GM23248 (cell line): ENCODE measurements around the gene INPP4A. TPM values are rescaled to one million over a fixed set of nuclear protein-coding genes. Genes with fewer than 3 reads are reported as not detected.
A peak's percentile ranks its signal among the peaks of the same experiment; 100 is the strongest.

Experiments
- DNase-seq: peaks from one replicate; pipeline ENCODE4 v3.0.0-alpha.2; 2015
- H2AFZ ChIP-seq: fragments of 200-600 bp; sonication (generic); 2 replicates; pipeline ENCODE4 v1.6.1; 2016; ENCODE audit warnings: antibody characterized with exemption
- H3F3A ChIP-seq: fragments of 200-600 bp; sonication (generic); 2 replicates; pipeline ENCODE4 v1.6.1; 2016; ENCODE audit warnings: mild to moderate bottlenecking, antibody characterized with exemption, mixed run types; ENCODE audit not compliant: insufficient read depth
- H3K27ac ChIP-seq: fragments of 200-600 bp; sonication (generic); 2 replicates; pipeline ENCODE4 v1.5.1; 2016; ENCODE audit warnings: mild to moderate bottlenecking
- H3K27me3 ChIP-seq: fragments of 200-600 bp; sonication (generic); replicated peaks from 2 replicates; pipeline ENCODE4 v1.6.1; 2016; ENCODE audit warnings: mild to moderate bottlenecking; ENCODE audit not compliant: insufficient read depth
- H3K36me3 ChIP-seq: fragments of 200-600 bp; sonication (generic); 2 replicates; pipeline ENCODE4 v1.6.1; 2016; ENCODE audit warnings: low read depth, mild to moderate bottlenecking
- H3K4me1 ChIP-seq: fragments of 200-600 bp; sonication (generic); 2 replicates; pipeline ENCODE4 v1.6.1; 2016; ENCODE audit warnings: mild to moderate bottlenecking; ENCODE audit not compliant: insufficient read depth
- H3K4me2 ChIP-seq: fragments of 200-600 bp; sonication (generic); one replicate; pipeline ENCODE4 v1.6.1; 2016; ENCODE audit warnings: mild to moderate bottlenecking; ENCODE audit not compliant: unreplicated experiment
- H3K4me3 ChIP-seq: fragments of 200-600 bp; sonication (generic); 2 replicates; pipeline ENCODE4 v1.5.1; 2016; ENCODE audit warnings: mild to moderate bottlenecking
- H3K79me2 ChIP-seq: fragments of 200-600 bp; sonication (generic); 2 replicates; pipeline ENCODE4 v1.6.1; 2016; ENCODE audit warnings: mild to moderate bottlenecking; ENCODE audit not compliant: insufficient read depth
- H3K9ac ChIP-seq: fragments of 200-600 bp; sonication (generic); 2 replicates; pipeline ENCODE4 v1.6.1; 2016; ENCODE audit warnings: mild to moderate bottlenecking
- H3K9me2 ChIP-seq: fragments of 200-600 bp; sonication (generic); 2 replicates; pipeline ENCODE4 v1.6.1; 2016; ENCODE audit warnings: mixed run types, mild to moderate bottlenecking, moderate library complexity; ENCODE audit not compliant: insufficient read depth
- H3K9me3 ChIP-seq: fragments of 200-600 bp; sonication (generic); one replicate; pipeline ENCODE4 v1.6.1; 2017; ENCODE audit warnings: low read depth
- H4K20me1 ChIP-seq: fragments of 200-600 bp; sonication (generic); 2 replicates; pipeline ENCODE4 v1.6.0; 2016; ENCODE audit not compliant: insufficient read depth
- EZH2 ChIP-seq: fragments of 200-600 bp; sonication (generic); IDR thresholded peaks from 2 replicates; pipeline ENCODE4 v1.6.1; 2018; ENCODE audit warnings: antibody characterized with exemption, mild to moderate bottlenecking; ENCODE audit not compliant: insufficient read depth, poor library complexity, severe bottlenecking
- EZH2phosphoT487 ChIP-seq: fragments of 200-600 bp; sonication (generic); IDR thresholded peaks from 2 replicates; pipeline ENCODE4 v1.6.1; 2018; ENCODE audit warnings: antibody characterized with exemption, moderate library complexity, mild to moderate bottlenecking, low read depth; ENCODE audit not compliant: insufficient read depth
- WGBS, 2 experiments: methylation state at CpG; one replicate each; pipeline ENCODE4 v1.1.6; 2015 to 2017; ENCODE audit warnings: low lambda C conversion rate in 2 of 2, low coverage in 1 of 2; ENCODE audit errors: missing lambda C conversion rate in 2 of 2; 5-methylcytosine and 5-hydroxymethylcytosine counted together
- in situ Hi-C: fragments of 300-500 bp; cut with MboI; formaldehyde crosslinking; loops from 2 replicates; pipeline ENCODE4 v1.15.0; 2020
- polyA plus RNA-seq: library from polyadenylated mRNA; unstranded; fragments of >200 nt; fragmentation: Nextera tagmentation; extraction: Ambion mirVana; gene quantifications from 2 replicates; pipeline ENCODE4 v1.2.1, GENCODE V29; 2016
- total RNA-seq: library from RNA; depleted of rRNA; stranded (reverse); fragments of >200 nt; shearing (Covaris generic); gene quantifications from 2 replicates; pipeline ENCODE4 v1.2.3, GENCODE V29; 2014

The INPP4A gene
- total and polyA plus RNA-seq, 2 experiments from 2014 or later = 9.5 to 16.0 TPM

DNA sequence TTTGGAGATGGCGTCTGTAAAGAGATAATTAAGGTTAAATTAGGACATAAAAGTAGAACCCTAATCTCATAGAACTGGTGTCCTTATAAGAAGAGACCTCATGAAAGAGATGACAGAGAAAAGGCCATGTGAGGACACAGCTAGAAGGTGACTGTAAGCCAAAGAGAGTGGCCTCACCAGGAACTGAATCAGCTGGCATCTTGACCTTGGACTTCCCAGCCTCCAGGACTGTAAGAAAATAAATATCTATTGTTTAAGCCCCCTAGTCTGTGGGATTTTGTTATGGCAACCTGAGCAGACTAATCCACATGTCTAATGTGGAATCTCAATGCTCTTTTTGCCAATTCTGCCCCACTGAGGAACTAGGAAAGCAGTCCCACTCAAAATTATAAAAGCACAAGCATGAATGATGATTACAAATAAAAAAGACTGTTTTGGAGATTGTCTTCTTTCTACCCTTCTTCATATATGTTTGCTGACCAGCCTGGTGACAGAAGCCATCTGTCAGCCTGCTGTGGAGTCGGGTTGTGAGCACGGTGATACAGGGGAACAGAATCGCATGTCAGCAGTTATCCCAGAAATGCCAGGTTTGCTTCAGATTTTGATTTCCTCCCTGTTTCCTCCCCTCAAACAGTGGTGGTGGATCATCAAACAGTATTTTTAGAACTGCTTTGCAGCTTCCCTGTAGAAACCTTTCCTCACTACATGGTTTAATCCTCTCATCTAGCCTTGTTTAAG is 54.2 kb downstream of the INPP4A start:
- peaks cover 16% of the 10 kb centered on the region for H3F3A ChIP-seq
- no peak overlapping the region for H3K9ac ChIP-seq
- no peak for DNase-seq
- no peak overlapping the region for H3K4me2 ChIP-seq
- peaks cover 19% of the 10 kb centered on the region for H3K4me1 ChIP-seq
- H3K27me3 ChIP-seq = no peaks in the 10 kb centered on the region
- no peak overlapping the region for H3K27ac ChIP-seq
- no peaks in the 10 kb centered on the region for H3K36me3 ChIP-seq
- no peak overlapping the region for H3K4me3 ChIP-seq
- no peaks in the 10 kb centered on the region for H4K20me1 ChIP-seq
- in situ Hi-C loops = no loop called here
- 86 to 90% methylated on average over 4 of the region's 4 CpGs for WGBS, 2 experiments
- no peaks in the 10 kb centered on the region for H3K9me2 ChIP-seq
- no peak for TF ChIP-seq EZH2
- no peak for TF ChIP-seq EZH2phosphoT487
- no peaks in the 10 kb centered on the region for H3K9me3 ChIP-seq
- no peaks in the 10 kb centered on the region; the same call in none of the 2 replicates for H3K79me2 ChIP-seq
- H2AFZ ChIP-seq = no peak overlapping the region

- in situ Hi-C loops = no loop called here
- WGBS, 2 experiments = 97 to 100% methylated on average over 1 of the region's 1 CpG
- Histone ChIP-seq H3K27ac (no peak overlapping the region), H2AFZ (no peak overlapping the region), H3K9ac (no peak overlapping the region), H3K9me3 (no peaks in the 10 kb centered on the region), H3K27me3 (no peaks in the 10 kb centered on the region), H4K20me1 (no peaks in the 10 kb centered on the region), H3K79me2 (peaks cover 6% of the 10 kb centered on the region; the same call in 1 of the 2 replicates), H3K4me2 (no peak overlapping the region), H3K4me1 (peaks cover 31% of the 10 kb centered on the region), H3K36me3 (no peaks in the 10 kb centered on the region), H3K9me2 (no peaks in the 10 kb centered on the region), H3K4me3 (no peak overlapping the region), H3F3A (peaks cover 16% of the 10 kb centered on the region)
- DNase-seq = no peak
- TF ChIP-seq EZH2 = no peak
- TF ChIP-seq EZH2phosphoT487 = no peak
These were observed 55.9 kb downstream of the INPP4A start for GRCh38 chr2:98500561-98500960.

DNA sequence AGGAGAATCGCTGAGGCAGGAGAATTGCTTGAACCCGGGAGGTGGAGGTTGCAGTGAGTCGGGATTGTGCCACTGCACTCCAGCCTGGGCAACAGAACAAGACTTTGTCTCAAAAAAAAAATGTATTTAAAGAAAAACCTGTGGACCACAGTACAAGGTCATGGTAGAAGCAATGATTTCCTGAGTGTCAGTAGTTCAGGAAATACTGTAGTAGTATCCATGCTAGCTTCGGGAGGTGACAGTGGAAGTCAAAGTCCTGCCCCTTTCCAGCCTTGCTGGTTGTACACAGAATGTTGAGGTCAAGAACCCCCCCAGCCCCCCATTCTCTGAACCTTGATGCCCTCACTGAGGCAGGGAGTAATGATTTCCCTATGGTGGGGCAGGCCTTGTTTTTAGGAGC is 56.6 kb downstream of the INPP4A start:
- Histone ChIP-seq H4K20me1 (no peaks in the 10 kb centered on the region), H3K4me1 (peaks cover 34% of the 10 kb centered on the region)
- TF ChIP-seq EZH2 (no peak), EZH2phosphoT487 (no peak)

GRCh38 chr2:98501876-98502275 is 57.2 kb downstream of the INPP4A start:
- 97 to 98% methylated on average over 3 of the region's 3 CpGs for WGBS, 2 experiments
- peak overlapping the region; percentile 43; the same call in 1 of the 2 replicates for H3K27ac ChIP-seq
- peaks cover 34% of the 10 kb centered on the region for H3K4me1 ChIP-seq
- in situ Hi-C loops = no loop called here
- H3F3A ChIP-seq = peaks cover 16% of the 10 kb centered on the region
- no peak for DNase-seq
- no peaks in the 10 kb centered on the region for H3K9me2 ChIP-seq
- H3K9ac ChIP-seq = no peak overlapping the region
- H2AFZ ChIP-seq = no peak overlapping the region
- H3K4me3 ChIP-seq = no peak overlapping the region
- TF ChIP-seq EZH2phosphoT487 = no peak
- TF ChIP-seq EZH2 = no peak
- no peaks in the 10 kb centered on the region for H4K20me1 ChIP-seq
- H3K36me3 ChIP-seq = no peaks in the 10 kb centered on the region
- no peaks in the 10 kb centered on the region for H3K27me3 ChIP-seq
- no peaks in the 10 kb centered on the region for H3K9me3 ChIP-seq
- peaks cover 6% of the 10 kb centered on the region; the same call in 1 of the 2 replicates for H3K79me2 ChIP-seq
- H3K4me2 ChIP-seq = no peak overlapping the region

More for the DNA sequence above, 56.6 kb downstream of the INPP4A start:
- WGBS, 2 experiments = 94 to 97% methylated on average over 4 of the region's 4 CpGs
- H2AFZ ChIP-seq = no peak overlapping the region
- in situ Hi-C loops = no loop called here
- no peak overlapping the region for H3K4me2 ChIP-seq
- H3K9me2 ChIP-seq = no peaks in the 10 kb centered on the region
- H3K9ac ChIP-seq = no peak overlapping the region
- H3K4me3 ChIP-seq = no peak overlapping the region
- peaks cover 6% of the 10 kb centered on the region; the same call in 1 of the 2 replicates for H3K79me2 ChIP-seq
- H3K36me3 ChIP-seq = no peaks in the 10 kb centered on the region
- H3K27ac ChIP-seq = no peak overlapping the region
- peaks cover 16% of the 10 kb centered on the region for H3F3A ChIP-seq
- H3K27me3 ChIP-seq = no peaks in the 10 kb centered on the region
- DNase-seq = no peak
- H3K9me3 ChIP-seq = no peaks in the 10 kb centered on the region
